Ishikawa (cell line): ENCODE results near the gene IGFALS.

Experiments used
- CEBPB ChIP-seq: IDR thresholded peaks from 2 replicates; pipeline ENCODE4 v1.6.1; 2012
- TEAD4 ChIP-seq: IDR thresholded peaks from 2 replicates; pipeline ENCODE4 v1.6.1; 2012

DNA sequence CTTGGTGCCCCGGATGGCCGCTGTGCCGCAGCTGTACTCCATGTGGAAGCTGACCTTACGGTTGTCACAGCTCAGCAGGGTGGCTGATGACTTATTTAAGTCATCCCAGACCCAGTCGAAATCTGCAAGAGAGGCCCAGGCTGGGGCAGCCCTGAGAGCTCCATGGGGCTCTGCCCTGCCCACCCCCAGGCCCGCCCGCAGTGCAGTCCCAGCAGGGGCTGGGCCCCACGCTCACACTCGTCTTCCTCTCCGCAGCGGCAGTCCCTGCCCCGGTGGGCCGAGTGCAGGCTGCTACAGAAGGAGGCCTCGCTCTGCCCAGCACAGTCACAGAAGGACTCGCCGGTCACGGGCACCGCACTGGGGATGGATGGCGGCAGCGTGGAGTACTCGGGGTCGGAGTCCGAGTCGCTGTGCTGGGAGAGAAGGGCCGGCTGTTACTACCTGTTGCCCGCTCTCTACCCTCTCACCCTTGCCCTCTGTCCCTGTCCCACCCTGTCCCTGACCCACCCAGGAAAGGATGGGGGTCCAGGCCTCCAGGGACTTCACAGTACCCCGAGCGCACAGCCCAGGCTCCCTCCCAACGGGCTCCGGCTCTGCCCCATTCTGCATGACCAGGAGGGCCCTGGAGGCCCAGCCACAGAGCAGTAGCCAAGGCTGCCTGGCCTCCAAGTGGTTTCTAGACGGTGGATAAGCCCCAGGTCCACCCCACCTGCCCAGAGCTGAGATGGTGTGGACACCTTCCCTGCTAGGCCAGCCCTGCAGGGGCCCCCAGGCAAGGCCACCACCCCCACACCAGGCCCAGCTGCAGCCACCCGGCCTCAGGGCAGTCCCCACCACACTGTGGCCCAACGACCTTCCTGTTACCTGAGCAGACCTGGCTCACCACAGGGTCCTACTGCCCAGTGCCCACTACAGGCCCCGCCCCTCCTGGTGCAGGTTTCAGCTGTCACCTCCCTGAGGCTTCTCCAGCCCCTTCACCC lies 15.0 kb downstream of the IGFALS start:
- TF ChIP-seq CEBPB: no peak
- no peak for TF ChIP-seq TEAD4
